DMS153 treated with DMSO at 0.1 percent for 48 hours (cell line): ENCODE measurements around the gene CNN2.
A peak's percentile ranks its signal among the peaks of the same experiment; 100 is the strongest.

ENCODE experiments used
- DNase-seq: peaks from one replicate; lab custom pipeline; 2025; ENCODE audit not compliant: unreplicated experiment; lab: John Stamatoyannopoulos, UW

Gene CNN2

GRCh38 chr19:1064661-1065605 is 38.5 kb downstream of the CNN2 start:
- DNase-seq: no peak

DNA sequence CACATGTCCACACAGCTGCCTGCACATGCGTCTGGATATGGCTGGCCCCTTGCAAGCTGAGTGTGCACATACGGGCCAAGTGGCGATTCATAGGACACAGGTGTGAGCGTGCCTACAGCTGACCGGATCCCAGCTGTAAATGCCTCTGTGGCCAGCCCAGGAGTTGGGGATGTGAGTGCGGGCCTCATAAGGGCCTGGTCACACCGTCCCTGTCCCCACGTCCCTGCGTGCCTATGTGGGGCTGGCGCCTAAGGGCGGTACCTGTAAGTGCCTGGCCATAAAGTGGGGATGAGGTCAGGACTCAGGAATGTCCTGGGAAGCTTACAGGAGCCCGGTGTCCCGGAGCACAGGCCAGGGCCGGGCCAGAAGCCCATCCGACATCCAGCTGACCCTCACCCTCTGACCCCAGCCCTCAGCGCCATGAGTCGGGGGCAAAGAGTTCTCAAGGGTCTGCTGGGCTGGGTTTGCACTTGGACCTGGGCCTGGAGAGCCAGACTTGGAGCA is 39.2 kb downstream of the CNN2 start:
- DNase-seq: no peak

DNA sequence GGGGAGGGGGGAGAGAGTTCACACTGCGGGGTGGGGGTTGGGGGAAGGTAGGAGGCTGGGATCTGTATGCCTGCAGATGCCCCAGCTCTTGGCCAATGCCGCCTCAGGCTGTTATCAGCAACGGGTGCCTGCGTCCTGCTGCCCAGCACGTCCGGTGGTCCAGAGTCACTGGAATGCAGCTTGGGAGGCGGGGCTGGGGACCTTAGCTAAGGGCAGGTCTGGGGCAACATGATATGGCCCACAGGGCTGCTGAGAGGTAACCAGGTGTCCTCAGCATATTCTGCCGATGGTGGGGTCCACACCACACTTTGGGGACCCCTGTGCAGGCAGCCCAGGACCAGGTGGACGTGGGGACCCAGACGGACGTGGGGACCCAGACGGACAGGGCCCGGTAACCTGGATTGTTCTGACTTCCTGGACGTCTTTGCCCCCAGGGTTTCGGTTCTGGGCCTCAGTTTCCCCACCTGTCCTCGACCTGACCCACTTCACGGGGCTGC is 39.9 kb downstream of the CNN2 start:
- DNase-seq: no peak

GRCh38 chr19:1066748-1067340 is 40.4 kb downstream of the CNN2 start, which contains the start of gene ARHGAP45:
ARHGAP45 (plus strand) TSS chr19:1067167; CDS start chr19:1067406, 239 bp downstream.
- no peak for DNase-seq

DNA sequence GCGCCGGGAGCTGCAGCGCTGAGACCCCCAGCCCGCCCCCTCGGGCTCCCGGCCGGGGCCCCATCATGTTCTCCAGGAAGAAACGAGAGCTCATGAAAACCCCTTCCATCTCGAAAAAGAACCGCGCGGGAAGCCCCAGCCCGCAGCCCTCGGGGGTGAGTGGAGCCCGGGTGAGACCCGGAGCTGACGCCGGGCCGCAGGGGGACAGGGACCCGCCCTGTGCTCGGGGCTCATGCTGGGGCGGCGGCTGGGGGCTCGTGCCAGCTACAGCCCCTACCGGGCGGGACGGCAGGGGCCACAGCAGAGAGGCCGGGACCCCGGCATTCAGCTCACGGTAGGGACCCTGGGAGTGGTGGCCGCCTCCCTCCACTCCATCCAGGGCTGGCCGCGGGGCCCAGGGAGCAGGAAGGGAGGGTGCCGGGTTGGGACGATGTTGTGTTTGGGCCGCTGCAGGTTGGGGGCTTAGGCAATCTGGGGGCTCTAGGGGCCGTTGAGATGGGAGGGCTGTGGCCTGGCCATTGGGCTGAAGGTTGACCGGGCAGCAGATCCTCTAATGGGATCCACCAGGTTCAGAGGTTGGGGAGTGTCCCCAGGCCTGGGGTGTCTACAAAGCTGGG is 41.0 kb downstream of the CNN2 start:
- DNase-seq: no peak

DNA sequence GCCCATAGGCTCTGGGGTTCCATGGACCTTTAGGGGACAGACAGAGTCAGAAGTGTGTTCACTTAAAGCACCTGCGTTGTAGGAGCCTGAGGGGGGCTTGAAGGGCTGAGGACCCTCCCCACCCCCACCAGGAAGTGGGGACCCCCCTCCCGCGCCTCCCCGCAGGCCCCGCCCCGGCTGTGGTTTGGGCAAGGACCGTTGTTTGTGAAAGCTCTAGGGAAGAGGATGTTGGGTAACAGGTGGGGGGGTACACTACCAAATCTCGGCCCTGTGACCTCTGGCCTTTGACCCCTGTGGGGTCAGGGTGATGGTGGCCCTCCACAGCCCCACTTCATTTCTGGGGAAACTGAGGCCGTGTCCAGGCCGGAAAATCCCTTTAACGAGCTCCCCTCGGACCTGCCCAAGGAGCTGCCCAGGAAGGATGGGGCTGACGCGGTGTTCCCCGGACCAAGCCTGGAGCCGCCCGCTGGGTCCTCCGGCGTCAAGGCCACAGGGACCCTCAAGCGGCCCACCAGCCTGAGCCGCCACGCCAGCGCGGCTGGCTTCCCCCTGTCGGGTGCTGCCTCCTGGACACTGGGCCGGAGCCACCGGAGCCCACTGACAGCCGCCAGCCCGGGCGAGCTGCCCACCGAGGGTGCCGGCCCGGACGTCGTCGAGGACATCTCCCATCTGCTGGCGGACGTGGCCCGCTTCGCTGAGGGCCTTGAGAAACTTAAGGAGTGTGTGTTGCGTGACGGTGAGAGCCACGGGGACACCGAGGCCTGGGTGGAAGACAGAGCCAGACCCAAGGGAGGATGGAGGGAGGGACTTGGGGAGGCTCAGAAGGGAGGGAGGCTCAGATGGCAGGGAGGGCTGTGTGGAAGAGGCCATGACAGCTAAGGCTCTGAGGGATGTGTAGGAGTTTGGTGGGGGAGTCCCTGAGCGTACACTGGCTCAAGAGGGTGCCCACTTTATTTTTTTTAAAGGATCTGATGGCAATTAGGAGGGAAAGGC is 41.9 kb downstream of the CNN2 start:
- DNase-seq: no peak

DNA sequence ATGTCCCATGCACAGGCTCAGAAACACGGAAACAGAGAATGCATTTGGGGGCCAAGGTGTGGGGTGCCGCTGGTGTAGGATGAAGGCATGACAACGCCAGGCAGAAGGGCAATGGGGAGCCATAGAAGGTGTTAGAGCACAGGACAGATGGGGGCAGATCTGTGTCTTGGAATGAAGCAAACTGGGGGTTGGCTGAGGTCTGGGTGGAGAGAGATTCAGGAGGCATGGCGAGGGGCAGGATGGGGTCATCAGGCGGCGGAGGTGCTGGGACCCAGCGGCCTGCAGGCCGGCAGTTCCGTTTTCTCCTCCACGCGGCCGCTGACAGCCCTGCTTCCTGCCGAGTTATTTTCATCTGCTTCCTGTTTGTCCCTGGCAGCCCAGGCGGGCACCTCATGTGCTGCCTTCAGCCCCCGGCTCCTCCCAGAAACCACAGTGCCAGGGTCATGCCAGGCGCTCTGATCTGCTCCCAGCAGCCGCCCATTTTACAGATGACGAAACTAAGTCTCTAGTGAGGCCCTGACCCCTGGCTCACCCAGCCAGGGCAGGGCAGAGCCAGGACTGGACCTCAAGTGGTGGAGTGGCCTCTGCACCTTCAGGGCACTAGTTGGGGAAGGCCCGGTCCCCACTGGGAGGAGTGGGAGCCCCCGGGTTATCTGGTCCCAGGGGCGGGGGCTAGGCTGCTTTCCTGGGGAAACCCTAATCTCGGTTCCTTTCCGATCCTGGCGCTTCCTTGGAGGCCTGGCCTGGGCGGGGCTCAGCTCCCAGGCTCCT is 42.8 kb downstream of the CNN2 start:
- DNase-seq: no peak

GRCh38 chr19:1070576-1070930 is 44.1 kb downstream of the CNN2 start:
- DNase-seq: no peak

DNA sequence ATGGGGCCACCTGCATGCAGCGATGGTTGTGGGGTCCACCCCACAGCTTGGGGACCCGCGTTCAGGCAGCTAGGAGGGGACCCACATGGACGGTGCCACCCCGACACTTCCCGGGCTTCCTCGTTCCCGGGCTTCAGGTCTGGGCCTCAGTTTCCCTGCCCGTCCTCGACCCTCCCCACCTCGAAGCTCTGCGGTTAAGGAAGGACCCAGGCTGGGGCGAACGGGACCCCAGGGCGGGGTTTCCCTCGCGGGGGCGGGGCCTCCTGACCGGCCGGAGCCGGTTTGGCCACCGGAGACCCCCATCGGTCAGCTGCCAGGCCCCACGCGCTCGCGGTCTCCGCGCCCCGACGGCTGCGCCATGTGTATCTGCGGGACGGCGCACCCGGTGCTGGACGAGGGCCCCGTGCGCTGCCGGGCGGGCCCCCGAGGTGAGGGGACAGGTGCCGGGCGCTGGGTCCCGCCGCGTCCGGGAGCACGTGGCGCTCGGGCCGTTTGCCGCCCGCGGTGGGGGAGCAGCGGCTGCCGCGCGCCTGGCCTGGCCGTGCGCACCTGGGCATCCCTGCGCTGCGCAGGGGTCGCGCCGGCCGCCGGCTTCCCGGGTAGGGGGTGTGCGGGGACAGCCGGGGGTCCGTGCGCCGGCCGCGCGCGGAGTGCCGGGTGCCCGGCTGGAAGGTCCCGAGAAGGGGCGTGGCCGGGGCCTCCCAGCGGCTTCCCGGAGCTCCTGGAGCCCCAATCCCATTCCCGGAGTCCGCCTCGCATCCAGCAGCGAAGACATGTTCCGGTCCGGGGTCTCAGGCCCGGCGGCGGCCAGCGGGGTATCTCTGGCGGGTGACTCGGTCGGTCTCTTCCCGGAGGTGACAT is 44.8 kb downstream of the CNN2 start:
- no peak for DNase-seq

DNA sequence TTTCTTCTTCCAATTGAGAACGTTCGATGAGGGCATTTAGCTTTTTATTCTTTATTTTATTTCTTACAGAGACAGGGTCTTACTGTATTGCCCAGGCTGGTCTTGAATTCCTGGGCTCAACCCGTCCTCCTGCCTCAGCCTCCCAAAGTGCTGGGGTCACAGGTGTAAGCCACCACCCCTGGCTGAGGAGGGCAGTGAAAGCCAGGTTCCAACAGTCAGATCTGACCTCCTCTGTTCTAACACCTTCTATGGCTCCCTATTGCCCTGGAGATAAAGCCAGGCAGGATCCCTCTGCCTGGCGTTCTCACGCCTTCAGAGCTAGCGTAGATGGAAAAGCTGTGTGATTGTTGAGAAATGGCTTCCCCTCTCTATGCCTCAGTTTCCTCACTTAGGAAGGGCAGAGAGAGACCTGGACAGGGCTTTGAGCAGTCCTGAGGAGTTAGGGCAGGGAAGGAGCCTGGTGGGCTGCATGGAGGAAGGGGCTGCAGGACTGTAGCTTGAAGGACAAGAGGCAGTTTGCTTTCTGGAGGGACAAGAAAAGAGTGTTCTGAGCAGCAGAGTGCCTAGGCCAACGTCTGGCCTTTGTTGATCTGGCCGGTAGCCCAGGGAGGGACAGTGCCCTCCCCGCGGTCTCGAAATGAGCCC is 46.1 kb downstream of the CNN2 start:
- no peak for DNase-seq

- DNase-seq: no peak
These were observed 46.9 kb downstream of the CNN2 start for GRCh38 chr19:1073063-1073955.

DNA sequence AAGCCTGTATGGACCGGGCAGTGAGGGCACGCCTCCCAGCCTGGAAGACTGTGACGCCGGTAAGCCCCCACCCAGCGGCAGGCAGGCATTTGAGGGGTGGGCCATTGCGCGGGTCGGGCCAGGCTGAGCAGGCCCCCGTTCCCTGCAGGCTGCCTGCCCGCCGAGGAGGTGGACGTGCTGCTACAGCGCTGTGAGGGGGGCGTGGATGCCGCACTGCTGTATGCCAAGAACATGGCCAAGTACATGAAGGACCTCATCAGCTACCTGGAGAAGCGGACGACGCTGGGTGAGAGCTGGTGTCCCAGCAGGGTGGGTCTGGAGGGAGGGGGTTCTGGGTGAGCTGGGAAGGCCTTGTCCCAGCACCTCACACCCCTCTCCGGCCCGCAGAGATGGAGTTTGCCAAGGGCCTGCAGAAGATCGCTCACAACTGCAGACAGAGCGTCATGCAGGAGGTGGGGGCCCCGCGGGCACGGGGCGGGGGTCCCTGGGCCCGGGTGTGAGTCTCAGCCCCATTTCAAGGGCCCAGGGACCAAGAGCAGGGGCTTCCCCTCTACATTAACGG is 47.6 kb downstream of the CNN2 start:
- no peak for DNase-seq

GRCh38 chr19:1074544-1075283 is 48.3 kb downstream of the CNN2 start:
- peak; percentile 31 for DNase-seq

GRCh38 chr19:1076046-1076386 is 49.6 kb downstream of the CNN2 start:
- DNase-seq: no peak

- no peak for DNase-seq
These were observed 50.5 kb downstream of the CNN2 start for GRCh38 chr19:1076951-1077350.

DNA sequence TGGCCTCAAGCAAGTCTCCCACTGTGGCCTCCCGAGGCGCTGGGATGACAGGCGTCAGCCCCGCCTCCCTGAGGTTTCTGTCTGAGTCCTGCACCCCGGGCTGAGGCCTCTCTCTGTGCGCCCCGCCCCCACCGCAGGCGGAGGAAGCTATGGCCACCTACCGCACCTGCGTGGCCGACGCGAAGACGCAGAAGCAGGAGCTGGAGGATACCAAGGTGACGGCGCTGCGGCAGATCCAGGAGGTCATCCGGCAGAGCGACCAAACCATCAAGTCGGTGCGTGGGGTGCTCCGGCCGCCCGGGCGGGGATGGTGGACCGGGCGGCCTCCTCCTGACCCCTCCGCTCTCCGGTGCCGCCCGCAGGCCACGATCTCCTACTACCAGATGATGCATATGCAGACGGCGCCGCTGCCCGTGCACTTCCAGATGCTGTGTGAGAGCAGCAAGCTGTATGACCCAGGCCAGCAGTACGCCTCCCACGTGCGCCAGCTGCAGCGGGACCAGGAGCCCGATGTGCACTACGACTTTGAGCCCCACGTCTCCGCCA is 53.2 kb downstream of the CNN2 start:
- DNase-seq: no peak
